Activated CD4-positive, alpha-beta T cell treated with anti-CD3 and anti-CD28 coated beads for 36 hours (primary cell): Measurements from ENCODE around the gene OPHN1. TPM values are rescaled to one million over a fixed set of nuclear protein-coding genes. Genes with fewer than 3 reads are reported as not detected.

Experiments used
- ATAC-seq: fragments of 200-7000 bp; cut with Tn5 transposase; one replicate; pipeline ENCODE4 v1.10.0; 2021; ENCODE audit warnings: mild to moderate bottlenecking, moderate library complexity
- CTCF ChIA-PET: fragments of 350-600 bp; sonication (Branson Sonifier 250); formaldehyde crosslinking; loops from one replicate; lab custom pipeline; 2021; ENCODE audit warnings: antibody characterized with exemption; lab: Charles Lee
- POLR2A ChIA-PET: fragments of 350-600 bp; sonication (Branson Sonifier 250); formaldehyde crosslinking; loops from one replicate; lab custom pipeline; 2021; ENCODE audit warnings: antibody characterized with exemption, inconsistent platforms; lab: Charles Lee
- DNase-seq: peaks from one replicate; pipeline ENCODE4 v3.0.0-alpha.2; 2020
- H3K27ac Mint-ChIP-seq: one replicate; pipeline ENCODE4 v1.8.0; 2021; ENCODE audit warnings: mixed read lengths
- H3K27me3 Mint-ChIP-seq: one replicate; pipeline ENCODE4 v1.8.0; 2021; ENCODE audit warnings: mixed read lengths
- H3K36me3 Mint-ChIP-seq: one replicate; pipeline ENCODE4 v1.8.0; 2021; ENCODE audit warnings: low read depth, mixed read lengths
- H3K4me1 Mint-ChIP-seq: one replicate; pipeline ENCODE4 v1.8.0; 2021; ENCODE audit warnings: mixed read lengths
- H3K4me3 Mint-ChIP-seq: one replicate; pipeline ENCODE4 v1.8.0; 2021; ENCODE audit warnings: mild to moderate bottlenecking, moderate library complexity, mixed read lengths
- H3K9me3 Mint-ChIP-seq: one replicate; pipeline ENCODE4 v1.8.0; 2021; ENCODE audit warnings: low read depth, mixed read lengths
- intact Hi-C, 2 experiments: fragments of 100-400 bp; cut with DNase I in 1 of 2; cut with micrococcal nuclease in 1 of 2; formaldehyde crosslinking; loops; one replicate each; pipeline versions ENCODE4 v1.14.2 to v1.15.1; 2022 to 2024; cut with DNase I, micrococcal nuclease
- total RNA-seq, 2 experiments: library from RNA; stranded (reverse); gene quantifications; one replicate each; pipeline ENCODE4 v1.2.3, GENCODE V29; 2021

Gene OPHN1
- total RNA-seq, 2 experiments from 2014 or later = 0.04 to 0.07 TPM

- POLR2A ChIA-PET = no interaction called here
- CTCF ChIA-PET = no interaction called here
- ATAC-seq = no peak
- H3K27me3 Mint-ChIP-seq = no peaks in the 10 kb centered on the region
- no peaks in the 10 kb centered on the region for H3K36me3 Mint-ChIP-seq
- no peaks in the 10 kb centered on the region for H3K4me1 Mint-ChIP-seq
- intact Hi-C loops = no loop called here
- no peak overlapping the region for H3K27ac Mint-ChIP-seq
- no peak overlapping the region for H3K4me3 Mint-ChIP-seq
- no peaks in the 10 kb centered on the region for H3K9me3 Mint-ChIP-seq
- DNase-seq = no peak
These were observed 199.0 kb downstream of the OPHN1 start for GRCh38 chrX:68234171-68234910.

GRCh38 chrX:68232206-68232605 is 201.1 kb downstream of the OPHN1 start:
- Mint-ChIP-seq H3K9me3 (no peaks in the 10 kb centered on the region), H3K4me3 (no peak overlapping the region), H3K4me1 (no peaks in the 10 kb centered on the region), H3K27me3 (no peaks in the 10 kb centered on the region), H3K27ac (no peak overlapping the region), H3K36me3 (no peaks in the 10 kb centered on the region)
- ChIA-PET POLR2A (no interaction called here), CTCF (no interaction called here)
- ATAC-seq = no peak
- no peak for DNase-seq
- intact Hi-C loops = no loop called here

GRCh38 chrX:68209008-68209407 is 224.3 kb downstream of the OPHN1 start:
- POLR2A ChIA-PET = no interaction called here
- no peaks in the 10 kb centered on the region for H3K9me3 Mint-ChIP-seq
- H3K4me1 Mint-ChIP-seq = no peaks in the 10 kb centered on the region
- intact Hi-C loops = no loop called here
- no peak for ATAC-seq
- no peaks in the 10 kb centered on the region for H3K36me3 Mint-ChIP-seq
- no peak for DNase-seq
- no peak overlapping the region for H3K27ac Mint-ChIP-seq
- CTCF ChIA-PET = no interaction called here
- no peak overlapping the region for H3K4me3 Mint-ChIP-seq
- H3K27me3 Mint-ChIP-seq = no peaks in the 10 kb centered on the region

GRCh38 chrX:68204521-68205038 is 228.7 kb downstream of the OPHN1 start:
- H3K4me1 Mint-ChIP-seq = no peaks in the 10 kb centered on the region
- DNase-seq (no peak), ATAC-seq (no peak)
- no peak overlapping the region for H3K27ac Mint-ChIP-seq
- H3K36me3 Mint-ChIP-seq = no peaks in the 10 kb centered on the region
- H3K4me3 Mint-ChIP-seq = no peak overlapping the region
- ChIA-PET POLR2A (no interaction called here), CTCF (no interaction called here)
- no peaks in the 10 kb centered on the region for H3K27me3 Mint-ChIP-seq
- H3K9me3 Mint-ChIP-seq = no peaks in the 10 kb centered on the region
- intact Hi-C loops = no loop called here

- H3K4me3 Mint-ChIP-seq = no peak overlapping the region
- no peak for ATAC-seq
- intact Hi-C loops = no loop called here
- no peaks in the 10 kb centered on the region for H3K27me3 Mint-ChIP-seq
- no peak for DNase-seq
- POLR2A ChIA-PET = no interaction called here
- no peaks in the 10 kb centered on the region for H3K36me3 Mint-ChIP-seq
- no peaks in the 10 kb centered on the region for H3K4me1 Mint-ChIP-seq
- H3K27ac Mint-ChIP-seq = no peak overlapping the region
- no peaks in the 10 kb centered on the region for H3K9me3 Mint-ChIP-seq
- CTCF ChIA-PET = no interaction called here
These were observed 229.6 kb downstream of the OPHN1 start for GRCh38 chrX:68203646-68204045.

- CTCF ChIA-PET = no interaction called here
- ATAC-seq = no peak
- POLR2A ChIA-PET = no interaction called here
These were observed 230.1 kb downstream of the OPHN1 start for GRCh38 chrX:68203211-68203610.

GRCh38 chrX:68199062-68199848 is 234.0 kb downstream of the OPHN1 start:
- Mint-ChIP-seq H3K4me1 (no peaks in the 10 kb centered on the region), H3K27ac (no peak overlapping the region), H3K36me3 (no peaks in the 10 kb centered on the region), H3K27me3 (no peaks in the 10 kb centered on the region), H3K4me3 (no peak overlapping the region), H3K9me3 (no peaks in the 10 kb centered on the region)
- POLR2A ChIA-PET = no interaction called here
- no peak for ATAC-seq
- CTCF ChIA-PET = interaction anchor here (1.0 kb wide), 1 partner anchor 511 kb away, joined by 3 read pairs; no protein-coding TSS in a partner anchor
- DNase-seq = no peak
- intact Hi-C loops = loop anchor here (5.0 to 10.0 kb wide), 4 partner anchors 266 to 1023 kb away; no protein-coding TSS in a partner anchor

More at GRCh38 chrX:68203211-68203610, 230.1 kb downstream of the OPHN1 start:
- no peaks in the 10 kb centered on the region for H3K4me1 Mint-ChIP-seq
- no peak for DNase-seq
- H3K27me3 Mint-ChIP-seq = no peaks in the 10 kb centered on the region
- no peak overlapping the region for H3K27ac Mint-ChIP-seq
- H3K36me3 Mint-ChIP-seq = no peaks in the 10 kb centered on the region
- no peak overlapping the region for H3K4me3 Mint-ChIP-seq
- no peaks in the 10 kb centered on the region for H3K9me3 Mint-ChIP-seq
- intact Hi-C loops = no loop called here

- ATAC-seq (no peak), DNase-seq (peak; percentile 29)
- Mint-ChIP-seq H3K9me3 (no peaks in the 10 kb centered on the region), H3K4me3 (no peak overlapping the region), H3K4me1 (no peaks in the 10 kb centered on the region), H3K27ac (no peak overlapping the region), H3K36me3 (no peaks in the 10 kb centered on the region), H3K27me3 (no peaks in the 10 kb centered on the region)
- POLR2A ChIA-PET = no interaction called here
- CTCF ChIA-PET = interaction anchor here (0.7 to 1.7 kb wide), 8 partner anchors 12 to 1025 kb away, joined by 3 to 11 read pairs (median 3); no protein-coding TSS in a partner anchor
- intact Hi-C loops = loop anchor here (1.0 to 10.0 kb wide), 6 partner anchors 266 to 1025 kb away; no protein-coding TSS in a partner anchor
These were observed 236.1 kb downstream of the OPHN1 start for GRCh38 chrX:68196939-68197791.

- intact Hi-C loops = loop anchor here (5.0 to 10.0 kb wide), 4 partner anchors 269 to 1027 kb away; no protein-coding TSS in a partner anchor
- ChIA-PET POLR2A (no interaction called here), CTCF (interaction anchor here (1.3 kb wide), 1 partner anchor 515 kb away, joined by 3 read pairs; no protein-coding TSS in a partner anchor)
- H3K27me3 Mint-ChIP-seq = no peaks in the 10 kb centered on the region
- H3K4me3 Mint-ChIP-seq = no peak overlapping the region
- no peak for DNase-seq
- no peaks in the 10 kb centered on the region for H3K4me1 Mint-ChIP-seq
- no peaks in the 10 kb centered on the region for H3K36me3 Mint-ChIP-seq
- ATAC-seq = no peak
- no peaks in the 10 kb centered on the region for H3K9me3 Mint-ChIP-seq
- no peak overlapping the region for H3K27ac Mint-ChIP-seq
These were observed 237.7 kb downstream of the OPHN1 start for GRCh38 chrX:68195561-68195960.

GRCh38 chrX:68193786-68194185 is 239.5 kb downstream of the OPHN1 start:
- H3K27me3 Mint-ChIP-seq = no peaks in the 10 kb centered on the region
- no peaks in the 10 kb centered on the region for H3K9me3 Mint-ChIP-seq
- DNase-seq (no peak), ATAC-seq (no peak)
- H3K4me1 Mint-ChIP-seq = no peaks in the 10 kb centered on the region
- no peak overlapping the region for H3K4me3 Mint-ChIP-seq
- no peaks in the 10 kb centered on the region for H3K36me3 Mint-ChIP-seq
- ChIA-PET POLR2A (no interaction called here), CTCF (interaction anchor here (0.6 to 0.9 kb wide), 2 partner anchors 10 to 1185 kb away, joined by 3 read pairs; no protein-coding TSS in a partner anchor)
- no peak overlapping the region for H3K27ac Mint-ChIP-seq
- intact Hi-C loops = loop anchor here (10.0 kb wide), 3 partner anchors 271 to 611 kb away; no protein-coding TSS in a partner anchor

GRCh38 chrX:68193234-68193633 is 240.1 kb downstream of the OPHN1 start:
- no peaks in the 10 kb centered on the region for H3K9me3 Mint-ChIP-seq
- ChIA-PET POLR2A (no interaction called here), CTCF (interaction anchor here (0.9 kb wide), 1 partner anchor 10 kb away, joined by 3 read pairs; no protein-coding TSS in a partner anchor)
- H3K4me1 Mint-ChIP-seq = no peaks in the 10 kb centered on the region
- no peaks in the 10 kb centered on the region for H3K27me3 Mint-ChIP-seq
- H3K36me3 Mint-ChIP-seq = no peaks in the 10 kb centered on the region
- H3K4me3 Mint-ChIP-seq = no peak overlapping the region
- intact Hi-C loops = loop anchor here (10.0 kb wide), 3 partner anchors 272 to 612 kb away; no protein-coding TSS in a partner anchor
- H3K27ac Mint-ChIP-seq = no peak overlapping the region
- DNase-seq (no peak), ATAC-seq (no peak)
